GM21825 (cell line): ENCODE results near the gene HMHB1.
A peak's percentile ranks its signal among the peaks of the same experiment; 100 is the strongest.
"Not testable (repeated sequence)": the region's sequence is repeated elsewhere in the genome, so short reads cannot be mapped to it uniquely, and the experiment has no call there.

Experiments used
- ATAC-seq: cut with Tn5 transposase; IDR thresholded peaks from one replicate; pipeline ENCODE4 v1.9.1; 2021; ENCODE audit warnings: mild to moderate bottlenecking, moderate library complexity; ENCODE audit not compliant: unreplicated experiment

HMHB1 gene

DNA sequence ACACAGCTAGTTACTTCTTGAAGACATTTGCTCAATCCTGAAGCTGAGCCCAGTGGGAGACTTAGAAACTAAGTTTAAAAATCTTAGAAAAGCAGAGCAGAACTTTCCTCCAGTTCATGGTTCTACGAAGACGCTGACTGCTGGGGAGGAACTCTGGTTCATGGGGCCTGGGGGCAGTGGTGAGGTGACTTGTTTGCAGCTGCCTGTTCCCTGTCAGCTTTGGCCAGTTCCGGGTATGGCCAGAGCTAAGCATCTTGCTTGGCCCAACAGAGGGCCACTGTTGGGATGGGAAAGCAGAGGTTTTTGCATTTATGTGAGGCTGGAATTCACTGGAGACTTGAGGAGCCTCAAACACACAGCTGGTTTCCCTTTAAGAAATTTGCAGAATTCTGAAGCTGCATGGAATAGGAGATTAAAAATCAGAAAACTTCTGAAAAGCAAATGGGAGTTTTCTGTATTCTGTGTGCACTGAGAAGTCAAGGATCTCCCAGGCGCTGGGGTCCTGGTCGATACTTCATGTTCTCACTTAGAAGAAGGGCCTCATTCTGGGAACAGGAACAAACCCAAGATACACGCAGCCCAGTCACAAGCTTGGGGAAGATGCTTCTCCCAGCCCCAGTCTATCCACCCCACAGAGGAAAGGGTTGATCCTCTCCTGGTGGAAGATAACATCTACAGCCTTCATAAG is 10.6 kb upstream of the HMHB1 start:
- no peak for ATAC-seq

DNA sequence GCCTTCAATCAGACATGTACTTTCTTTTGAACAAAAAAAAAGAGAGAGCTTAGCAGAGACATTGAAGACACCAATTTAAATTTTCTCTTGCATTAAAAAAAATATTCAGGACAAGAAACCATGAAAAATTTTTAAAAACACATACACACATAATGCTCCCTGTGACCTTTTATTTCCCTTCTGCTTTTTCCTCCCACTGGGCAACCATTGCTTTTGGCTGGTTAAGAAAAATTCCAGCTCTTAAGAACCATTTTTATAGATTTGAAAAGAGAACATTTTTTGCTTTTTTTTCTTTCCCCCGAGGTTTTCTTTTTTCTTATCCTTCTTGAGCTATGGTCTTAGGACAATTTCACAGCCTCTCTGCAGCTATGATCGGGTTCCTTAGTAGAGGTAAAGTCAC is 6.1 kb upstream of the HMHB1 start:
- ATAC-seq = no peak

DNA sequence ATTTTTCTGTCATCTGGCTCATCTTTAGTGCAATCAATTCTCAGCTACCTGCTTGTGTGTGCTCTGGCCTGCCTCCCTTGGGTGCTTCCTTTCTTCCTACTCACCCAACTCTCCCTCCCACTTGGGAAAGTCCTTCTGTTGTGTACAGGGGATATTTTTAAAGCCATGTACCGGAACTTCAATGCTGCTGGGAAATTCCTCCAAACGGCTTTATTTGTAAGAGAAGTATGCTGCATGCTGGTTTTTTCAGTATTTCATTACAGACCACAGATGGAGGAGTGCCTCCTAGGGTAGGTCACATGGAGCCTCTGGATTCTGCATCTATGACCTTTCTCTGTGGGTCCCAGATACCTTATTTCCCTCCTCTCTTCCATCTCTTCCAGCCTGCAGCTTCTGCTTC is 5.4 kb upstream of the HMHB1 start:
- no peak for ATAC-seq

DNA sequence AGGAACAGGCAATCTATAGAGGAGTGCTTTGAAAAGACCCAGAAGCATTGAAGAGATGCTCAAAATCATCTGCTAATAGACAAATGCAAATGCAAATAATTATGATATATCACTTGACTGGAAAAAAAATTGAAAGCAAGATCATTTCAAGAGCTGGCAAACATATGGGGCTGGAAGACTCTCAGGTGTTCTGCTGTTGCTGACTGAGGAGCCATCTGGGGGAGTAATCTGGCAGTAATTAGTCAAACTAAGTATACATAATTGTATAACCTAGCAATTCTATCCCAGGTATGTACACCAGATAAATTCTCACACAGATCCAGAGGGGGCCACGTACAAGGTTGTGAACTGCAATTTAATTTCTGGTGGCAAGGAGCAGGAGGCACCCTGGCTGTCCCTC is 4.6 kb upstream of the HMHB1 start:
- ATAC-seq = no peak

DNA sequence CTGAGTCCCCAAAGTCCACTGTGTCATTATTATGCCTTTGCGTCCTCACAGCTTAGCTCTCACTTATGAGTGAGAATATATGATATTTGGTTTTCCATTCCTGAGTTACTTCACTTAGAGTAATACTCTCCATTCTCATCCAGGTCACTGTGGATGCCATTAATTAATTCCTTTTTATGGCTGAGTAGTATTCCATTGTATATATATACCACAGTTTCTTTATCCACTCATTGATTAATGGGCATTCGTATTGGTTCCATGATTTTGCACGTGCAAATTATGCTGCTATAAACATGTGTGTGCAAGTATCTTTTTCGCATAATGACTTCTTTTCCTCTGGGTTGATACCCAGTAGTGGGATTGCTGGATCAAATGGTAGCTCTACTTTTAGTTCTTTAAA is 4.4 kb downstream of the HMHB1 start:
- not testable (repeated sequence) for ATAC-seq

DNA sequence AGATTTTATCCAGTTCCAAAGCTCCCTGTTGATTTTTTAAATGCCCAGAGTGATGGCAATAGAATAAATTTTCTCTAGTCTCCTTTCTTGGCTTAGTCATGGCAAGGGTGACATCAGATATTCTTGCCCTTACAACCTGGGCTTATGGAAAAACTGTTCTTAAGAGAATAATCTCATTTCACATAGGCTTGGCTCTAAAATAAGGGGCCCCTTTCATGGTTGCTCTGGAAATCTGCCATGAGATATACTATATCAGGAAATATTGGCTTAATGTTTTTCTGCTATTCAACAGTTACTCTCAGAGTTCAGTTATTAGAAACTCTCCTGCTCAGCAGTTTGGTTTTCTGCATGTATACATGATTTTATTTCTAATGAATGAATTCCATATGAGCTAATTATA is 7.8 kb downstream of the HMHB1 start:
- ATAC-seq = no peak

DNA sequence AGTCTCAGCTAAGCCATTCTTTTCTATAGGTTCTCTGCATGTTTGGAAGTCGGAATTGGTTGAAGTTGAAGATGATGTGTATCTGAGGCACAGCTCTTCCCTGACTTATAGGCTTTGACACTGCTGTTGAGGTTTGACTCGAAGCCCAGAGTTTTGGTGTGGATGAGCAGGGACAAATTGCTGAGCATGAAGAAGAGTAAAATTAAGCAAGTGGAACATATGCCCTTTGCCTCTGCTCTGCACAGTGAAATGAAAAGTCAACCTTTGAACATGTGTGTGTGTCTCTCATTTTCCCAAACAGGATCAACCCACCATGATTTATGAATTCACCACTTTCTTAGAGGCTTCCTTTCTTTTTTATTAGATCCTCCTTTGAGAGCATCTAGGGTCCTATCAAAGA is 8.5 kb downstream of the HMHB1 start:
- no peak for ATAC-seq

DNA sequence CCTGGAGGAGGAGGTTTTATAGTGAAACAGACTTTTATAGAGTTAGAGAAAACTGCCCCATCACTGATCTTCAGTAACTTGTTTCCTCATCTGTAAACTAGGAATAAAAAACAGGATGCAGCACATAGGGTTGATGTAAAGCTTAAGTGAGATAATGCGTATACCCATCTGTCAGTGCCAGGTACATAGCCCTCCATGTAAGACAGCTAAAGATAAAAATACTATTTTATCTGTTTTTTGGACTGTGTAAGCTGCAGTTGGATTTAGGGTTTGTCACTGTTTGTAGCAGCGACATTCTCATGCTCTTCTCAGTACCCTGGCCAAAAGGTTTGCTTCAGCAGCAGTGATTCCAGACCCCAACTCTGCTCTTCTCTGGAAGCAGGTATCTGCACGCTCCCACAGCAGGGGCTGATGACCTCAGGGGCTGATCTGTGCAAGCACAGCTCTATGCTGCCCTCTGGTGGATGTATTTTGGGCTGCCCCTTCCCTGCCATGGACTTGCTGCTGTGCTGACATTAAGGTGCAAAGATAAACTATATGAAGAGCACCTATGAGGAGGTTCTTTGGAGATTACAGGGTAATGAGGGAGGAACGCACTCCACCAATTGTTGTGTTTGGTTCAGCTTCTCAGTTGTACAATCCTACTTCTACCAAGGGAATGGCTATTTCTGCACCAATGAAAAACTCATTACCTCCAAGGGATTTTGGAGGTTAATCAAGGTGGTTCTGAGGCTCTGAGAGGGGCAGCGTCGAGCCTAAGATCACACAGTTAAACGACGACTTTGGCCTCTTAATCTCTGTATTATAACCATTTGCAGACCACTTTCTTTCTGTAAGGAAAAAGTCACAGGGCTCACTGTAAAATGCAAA is 13.1 kb downstream of the HMHB1 start:
- peak; percentile 69 for ATAC-seq

DNA sequence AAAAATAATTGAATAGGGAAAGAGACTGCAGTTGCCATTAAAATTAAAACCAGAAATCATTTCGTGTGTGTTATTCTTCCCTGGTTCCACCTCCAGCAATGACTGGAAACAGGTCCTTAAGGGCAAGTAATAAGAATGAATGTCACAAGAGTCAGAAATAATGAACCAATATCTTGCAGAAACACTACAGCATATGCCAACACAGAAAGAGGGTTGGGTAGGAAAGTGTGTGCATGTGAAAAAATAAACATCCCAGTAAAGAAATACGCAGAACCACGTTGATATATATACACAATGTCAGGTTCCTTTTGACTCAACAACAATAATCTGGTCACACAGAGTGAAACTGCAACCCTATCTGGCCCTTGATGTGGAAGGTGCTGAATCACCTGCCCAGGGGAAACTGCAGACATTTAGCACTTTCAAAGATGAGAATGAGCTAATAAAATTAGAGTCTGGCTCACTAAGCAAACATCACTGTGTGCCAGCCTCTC is 15.0 kb downstream of the HMHB1 start:
- ATAC-seq = peak; percentile 84

DNA sequence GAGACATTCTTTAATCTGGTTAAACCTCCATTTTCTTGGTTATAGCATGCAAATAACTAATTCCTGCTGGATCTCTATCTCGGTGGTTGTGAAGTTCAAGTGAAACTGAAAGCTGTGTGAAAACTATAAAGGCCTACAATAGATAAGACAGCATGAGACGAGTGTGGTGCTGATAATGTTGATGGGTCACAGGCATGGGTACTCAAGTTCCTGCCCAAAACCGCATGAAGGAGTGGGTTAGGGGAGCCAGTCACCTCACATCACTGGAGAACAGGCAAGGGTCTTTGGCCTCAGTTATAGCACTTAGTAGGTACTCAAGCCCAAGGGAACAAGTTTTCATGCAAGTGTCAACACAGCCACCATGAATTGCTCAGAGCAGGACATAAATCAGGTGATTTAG is 16.7 kb downstream of the HMHB1 start:
- ATAC-seq = no peak

DNA sequence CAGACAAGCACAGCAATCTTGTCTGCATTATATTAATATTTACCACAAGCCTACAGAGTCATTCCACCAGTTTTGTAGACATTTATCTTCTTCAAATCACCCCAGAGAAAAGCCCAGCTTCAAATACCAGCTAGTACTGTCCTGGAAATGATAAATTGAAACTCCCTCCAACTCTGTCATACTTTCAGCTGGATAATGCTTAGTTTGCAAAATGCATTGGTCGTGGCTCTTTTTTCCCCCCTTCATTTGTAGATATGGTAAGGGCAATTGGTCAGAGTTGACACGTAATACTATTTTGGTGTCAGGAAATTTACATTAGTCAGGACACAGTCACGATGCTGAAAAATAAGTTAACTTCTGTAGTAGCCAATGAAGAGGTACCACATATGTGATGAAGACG is 21.2 kb downstream of the HMHB1 start:
- no peak for ATAC-seq

DNA sequence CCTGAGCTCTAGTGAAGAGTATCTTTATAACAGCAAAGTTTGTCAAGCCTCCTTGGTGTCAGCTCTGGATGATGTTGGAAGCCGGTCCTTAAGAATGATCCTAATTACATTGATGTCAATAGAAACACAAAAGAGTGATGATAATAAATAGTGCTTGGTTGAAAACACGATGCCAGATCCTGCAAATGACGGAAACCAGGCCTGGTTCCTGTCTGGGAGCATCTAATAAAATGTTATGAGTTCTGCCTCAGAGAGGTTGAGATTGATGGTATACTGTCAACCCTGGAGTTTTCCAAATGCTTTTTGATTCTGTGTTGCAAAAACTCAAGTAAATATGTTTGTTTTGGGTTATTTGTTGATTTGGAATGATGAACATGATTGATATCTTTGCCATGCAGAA is 23.3 kb downstream of the HMHB1 start:
- ATAC-seq = no peak

DNA sequence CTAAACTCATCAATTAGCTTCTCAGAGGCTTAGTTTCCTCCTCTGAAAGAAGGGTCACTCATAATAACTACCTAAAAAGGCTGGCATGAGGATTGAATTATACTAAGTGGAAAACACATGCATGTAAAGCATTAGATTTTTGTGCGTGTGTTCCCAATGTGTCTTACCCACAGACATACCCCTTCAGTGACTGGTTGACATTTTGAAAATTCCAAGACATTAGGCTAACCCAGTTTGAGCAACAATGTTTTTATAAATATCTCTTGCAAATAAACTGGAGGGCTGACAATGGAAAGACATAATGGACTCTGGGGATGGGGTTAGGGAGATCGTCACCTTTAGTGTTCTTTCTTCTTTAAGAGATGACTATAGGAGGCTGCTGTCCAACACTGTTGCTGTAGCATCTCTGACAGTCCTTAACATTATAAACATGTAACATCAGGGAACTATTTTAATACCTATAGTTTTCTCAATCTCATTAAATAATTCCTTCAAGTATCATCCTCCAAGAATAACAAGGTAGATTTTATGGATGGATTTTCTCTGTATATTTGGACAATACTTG is 24.3 kb downstream of the HMHB1 start:
- no peak for ATAC-seq

DNA sequence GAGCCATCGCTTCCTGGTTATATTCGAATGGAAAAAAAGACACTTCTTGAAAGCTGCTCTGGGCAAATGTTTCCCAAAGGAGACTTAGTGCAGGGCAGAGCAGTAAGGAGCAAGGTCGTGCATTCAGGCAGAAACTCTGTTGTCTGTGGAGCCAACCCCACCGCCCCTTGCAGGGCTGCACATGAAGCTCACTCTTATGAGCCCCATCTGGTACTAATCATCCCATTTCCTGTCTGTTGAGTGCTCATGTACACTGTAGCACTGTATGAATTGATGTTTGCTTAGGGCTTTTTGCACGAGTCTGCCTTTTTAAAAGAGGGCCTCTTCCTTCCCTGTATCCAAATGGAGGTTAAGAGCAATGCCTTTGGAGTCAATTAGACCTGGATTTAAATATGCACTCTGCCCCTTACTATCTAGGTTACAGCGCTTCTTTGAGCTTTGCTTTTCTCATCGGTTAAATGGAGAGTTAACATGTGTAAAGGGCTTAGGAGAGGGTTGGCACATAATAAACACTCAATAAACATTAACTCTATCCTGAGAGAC is 25.4 kb downstream of the HMHB1 start:
- no peak for ATAC-seq

DNA sequence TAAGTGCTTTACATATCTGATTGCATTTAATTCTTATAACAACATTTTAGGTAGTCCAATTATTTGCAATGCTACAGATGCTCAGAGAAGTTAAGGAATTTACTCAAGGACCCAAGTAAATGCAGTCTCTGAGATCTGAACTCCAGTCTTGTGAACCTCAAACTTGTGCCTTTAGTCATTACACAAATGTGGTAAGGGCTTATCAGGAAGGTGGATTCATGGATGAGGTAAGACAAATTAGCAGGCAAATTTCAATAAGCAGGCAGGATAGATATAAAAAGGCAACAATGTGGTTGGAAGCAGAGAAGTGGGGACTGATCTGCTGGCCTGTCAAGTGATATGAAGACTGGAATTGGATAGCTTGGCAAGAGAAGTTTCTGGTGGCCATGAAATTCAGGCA is 29.5 kb downstream of the HMHB1 start:
- ATAC-seq = no peak

DNA sequence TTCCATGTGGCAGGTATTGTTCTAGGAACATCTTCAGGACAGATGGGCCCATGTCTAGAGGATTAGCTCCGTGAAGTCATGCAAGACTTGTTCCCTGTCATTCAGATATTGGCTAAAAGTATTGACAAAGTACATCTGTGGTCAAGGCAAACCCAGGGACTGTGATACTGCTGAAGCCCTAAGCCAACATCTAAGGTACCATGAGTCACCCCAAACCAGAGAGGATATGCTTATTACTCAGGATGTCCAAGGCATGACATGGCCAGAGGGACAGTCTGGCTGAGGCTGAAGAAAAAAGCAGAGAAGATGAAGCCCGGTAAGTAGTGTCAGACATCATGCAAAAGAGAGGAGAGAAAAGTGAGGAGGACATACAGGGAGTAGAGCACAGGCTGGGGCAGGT is 31.0 kb downstream of the HMHB1 start:
- no peak for ATAC-seq

DNA sequence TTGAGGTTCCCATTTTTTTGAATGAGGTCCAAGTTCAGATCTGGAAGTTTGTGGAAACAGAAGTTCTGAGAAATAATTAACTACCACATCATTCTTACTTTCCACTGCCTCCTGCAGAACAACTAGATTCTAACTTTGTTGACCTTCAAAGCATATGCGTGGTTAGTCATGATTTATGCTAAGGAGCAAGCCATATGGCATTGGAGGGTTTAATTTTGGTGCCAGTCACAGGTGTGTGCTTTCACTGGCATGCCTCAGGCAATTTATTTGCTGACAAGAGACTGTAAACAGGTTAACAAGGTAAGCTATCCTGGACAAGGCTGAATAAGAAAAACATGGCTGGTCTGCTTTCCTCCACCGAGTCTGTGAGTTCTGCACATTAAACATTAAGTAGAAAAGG is 31.5 kb downstream of the HMHB1 start:
- ATAC-seq = no peak

DNA sequence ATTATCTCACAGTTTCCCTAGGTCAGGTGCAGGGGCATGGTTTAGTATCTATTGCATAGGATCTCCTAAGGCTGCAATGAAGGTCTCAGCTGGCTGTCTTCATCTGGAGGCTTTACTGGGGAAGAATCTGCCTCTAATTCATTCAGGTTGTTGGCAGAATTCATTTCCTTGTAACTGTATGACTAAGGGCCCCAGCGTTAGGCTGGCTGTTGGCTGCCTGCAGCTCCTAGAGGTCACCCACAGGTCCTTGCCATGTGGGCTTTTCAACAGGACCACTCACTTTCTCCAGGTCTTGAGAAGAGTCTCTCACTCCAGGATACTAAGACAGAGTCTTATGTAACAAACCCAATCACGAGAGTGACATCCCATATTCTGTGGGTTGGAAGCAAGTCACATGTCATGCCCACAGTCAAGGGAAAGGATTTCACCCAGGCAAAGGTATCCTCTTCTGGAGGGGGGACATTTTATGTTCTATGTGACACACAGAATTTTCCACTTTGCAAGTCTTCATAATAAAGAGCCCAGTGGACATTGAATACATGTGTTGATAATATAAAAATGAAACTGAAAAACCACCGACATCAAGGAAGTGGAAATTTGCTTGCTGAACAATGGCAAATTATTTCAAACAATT is 38.2 kb downstream of the HMHB1 start:
- ATAC-seq = peak; percentile 63

DNA sequence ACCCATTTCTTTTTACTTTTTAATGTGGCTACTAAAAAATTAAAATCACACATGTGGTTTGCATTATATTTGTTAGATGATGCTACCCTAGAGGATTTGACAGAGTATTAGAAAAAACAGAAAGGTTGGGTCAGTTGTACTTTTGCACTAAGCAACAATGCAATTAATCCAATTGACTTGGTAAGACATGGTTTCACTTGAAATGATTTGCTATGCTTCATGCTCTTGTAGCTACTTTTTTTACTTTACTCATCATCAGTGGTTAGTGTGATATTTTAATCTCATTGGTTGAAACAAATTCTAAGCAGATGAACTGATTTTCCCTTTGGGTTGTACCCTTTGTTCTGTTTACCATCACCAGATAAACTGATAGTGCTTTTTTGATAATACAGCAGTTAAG is 39.4 kb downstream of the HMHB1 start:
- no peak for ATAC-seq

DNA sequence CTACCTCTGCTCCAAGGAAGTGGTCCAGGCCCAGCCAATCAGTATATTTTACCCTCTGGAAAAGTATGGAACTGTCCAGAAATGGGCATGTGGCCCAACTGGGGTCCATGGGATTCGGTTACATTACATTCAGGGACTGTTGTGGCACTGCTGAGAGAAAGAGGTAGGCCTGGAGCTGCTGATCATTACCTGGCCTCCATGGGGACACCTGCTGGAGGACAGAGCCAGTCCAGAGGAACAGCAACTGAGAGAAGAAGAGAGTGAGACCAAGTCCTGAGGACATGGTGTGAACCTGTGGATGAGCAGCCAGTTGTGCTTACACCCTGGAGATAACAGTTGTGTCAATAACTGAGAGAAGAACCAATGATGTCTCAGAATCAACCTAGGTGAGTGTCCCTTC is 48.2 kb downstream of the HMHB1 start:
- ATAC-seq = no peak

DNA sequence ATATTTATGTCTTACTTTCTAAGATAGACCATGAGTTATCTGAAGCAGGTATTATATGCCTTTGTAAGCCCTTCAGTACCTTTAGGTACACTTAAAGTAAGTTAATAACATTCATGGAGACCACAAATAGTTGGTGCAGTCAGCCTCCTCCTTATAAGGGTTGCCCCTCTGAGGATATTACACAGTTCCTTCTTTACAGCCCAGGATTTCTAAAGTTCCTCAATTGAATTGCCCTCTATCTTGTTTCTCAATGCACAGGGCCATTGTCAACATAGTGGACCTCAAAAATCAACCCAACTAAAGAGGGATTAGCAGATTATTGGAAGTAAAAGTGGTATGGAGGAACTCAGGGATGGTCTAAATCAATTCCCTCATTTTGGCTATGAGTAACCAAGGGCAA is 50.3 kb downstream of the HMHB1 start:
- ATAC-seq = no peak
